H9 (cell line): ENCODE results near the gene LRRC8B. TPM values are rescaled to one million over a fixed set of nuclear protein-coding genes. Genes with fewer than 3 reads are reported as not detected.

Experiments
- DNase-seq: peaks from one replicate; pipeline ENCODE4 v3.0.0-alpha.2; 2017
- H2AFZ ChIP-seq: one replicate; pipeline ENCODE4 v1.6.1; 2013; ENCODE audit warnings: mild to moderate bottlenecking, low read length, control low read depth, moderate library complexity
- H2AK5ac ChIP-seq: 2 replicates; pipeline ENCODE4 v1.6.1; 2013; ENCODE audit warnings: low read length, control low read depth, mixed read lengths; ENCODE audit not compliant: insufficient read length
- H2BK120ac ChIP-seq: one replicate; pipeline ENCODE4 v1.6.1; 2013; ENCODE audit warnings: low read depth, mild to moderate bottlenecking, low read length, control low read depth, inconsistent platforms; ENCODE audit not compliant: poor library complexity, severe bottlenecking
- H2BK12ac ChIP-seq: 2 replicates; pipeline ENCODE4 v1.6.1; 2013; ENCODE audit warnings: low read length, control low read depth, mixed read lengths, low read depth; ENCODE audit not compliant: insufficient read length
- H2BK15ac ChIP-seq: 2 replicates; pipeline ENCODE4 v1.6.1; 2013; ENCODE audit warnings: low read depth, low read length, control low read depth
- H2BK20ac ChIP-seq: one replicate; pipeline ENCODE4 v1.6.1; 2013; ENCODE audit warnings: low read depth, mild to moderate bottlenecking, low read length, control low read depth, inconsistent platforms; ENCODE audit not compliant: poor library complexity, severe bottlenecking
- H2BK5ac ChIP-seq: 2 replicates; pipeline ENCODE4 v1.6.1; 2013; ENCODE audit warnings: low read length, control low read depth, mixed read lengths; ENCODE audit not compliant: insufficient read length
- H3K14ac ChIP-seq: 2 replicates; pipeline ENCODE4 v1.6.1; 2013; ENCODE audit warnings: low read length, control low read depth; ENCODE audit not compliant: insufficient read depth
- H3K18ac ChIP-seq: 2 replicates; pipeline ENCODE4 v1.6.1; 2013; ENCODE audit warnings: low read depth, mild to moderate bottlenecking, mixed read lengths, low read length, control low read depth; ENCODE audit not compliant: insufficient read length
- H3K23ac ChIP-seq: 2 replicates; pipeline ENCODE4 v1.6.1; 2013; ENCODE audit warnings: low read length, control low read depth, mixed read lengths, low read depth; ENCODE audit not compliant: insufficient read length
- H3K23me2 ChIP-seq: 2 replicates; pipeline ENCODE4 v1.6.1; 2013; ENCODE audit warnings: low read depth, mild to moderate bottlenecking, mixed read lengths, low read length, control low read depth; ENCODE audit not compliant: insufficient read length, poor library complexity, severe bottlenecking
- H3K27ac ChIP-seq: 2 replicates; pipeline ENCODE4 v1.5.1; 2013; ENCODE audit warnings: low read length, control low read depth, mixed read lengths, low read depth; ENCODE audit not compliant: insufficient read length
- H3K27me3 ChIP-seq: 2 replicates; pipeline ENCODE4 v1.6.1; 2013; ENCODE audit warnings: low read length, control low read depth, inconsistent platforms; ENCODE audit not compliant: insufficient read depth
- H3K4ac ChIP-seq: 2 replicates; pipeline ENCODE4 v1.6.1; 2013; ENCODE audit warnings: low read depth, mild to moderate bottlenecking, control low read depth, inconsistent platforms, low read length, moderate library complexity
- H3K4me1 ChIP-seq: 2 replicates; pipeline ENCODE4 v1.6.1; 2013; ENCODE audit warnings: low read length, control low read depth, inconsistent platforms; ENCODE audit not compliant: insufficient read depth
- H3K4me2 ChIP-seq: 2 replicates; pipeline ENCODE4 v1.6.1; 2013; ENCODE audit warnings: low read length, control low read depth, mixed read lengths; ENCODE audit not compliant: insufficient read length, insufficient read depth
- H3K56ac ChIP-seq: 2 replicates; pipeline ENCODE4 v1.6.1; 2013; ENCODE audit warnings: low read depth, mild to moderate bottlenecking, mixed read lengths, low read length, control low read depth; ENCODE audit not compliant: insufficient read length
- H3K79me1 ChIP-seq: 2 replicates; pipeline ENCODE4 v1.6.1; 2013; ENCODE audit warnings: low read depth, mild to moderate bottlenecking, moderate library complexity, low read length, control low read depth, inconsistent platforms; ENCODE audit not compliant: insufficient read depth, poor library complexity, severe bottlenecking
- H3K79me2 ChIP-seq: 2 replicates; pipeline ENCODE4 v1.6.1; 2013; ENCODE audit warnings: low read length, control low read depth, inconsistent platforms; ENCODE audit not compliant: insufficient read depth
- H3K9ac ChIP-seq: 2 replicates; pipeline ENCODE4 v1.6.1; 2013; ENCODE audit warnings: low read length, control low read depth, mixed read lengths; ENCODE audit not compliant: insufficient read length; ENCODE audit errors: extremely low read depth
- H3K9me3 ChIP-seq: one replicate; pipeline ENCODE4 v1.6.1; 2013; ENCODE audit warnings: low read depth, low read length, inconsistent platforms; ENCODE audit not compliant: control insufficient read depth
- H3T11ph ChIP-seq: one replicate; pipeline ENCODE4 v1.6.1; 2013; ENCODE audit warnings: mild to moderate bottlenecking, low read length, control low read depth, inconsistent platforms
- H4K20me1 ChIP-seq: one replicate; pipeline ENCODE4 v1.6.1; 2013; ENCODE audit not compliant: control insufficient read depth, insufficient read length, insufficient read depth
- H4K5ac ChIP-seq: 2 replicates; pipeline ENCODE4 v1.6.1; 2013; ENCODE audit warnings: low read depth, mild to moderate bottlenecking, mixed read lengths, low read length, control low read depth; ENCODE audit not compliant: insufficient read length
- H4K8ac ChIP-seq: replicated peaks from 2 replicates; pipeline ENCODE4 v1.6.1; 2013; ENCODE audit warnings: low read length, control low read depth, mixed read lengths, low read depth; ENCODE audit not compliant: insufficient read length
- H4K91ac ChIP-seq: 2 replicates; pipeline ENCODE4 v1.6.1; 2013; ENCODE audit warnings: low read depth, mild to moderate bottlenecking, moderate library complexity, mixed read lengths, low read length, control low read depth; ENCODE audit not compliant: insufficient read length
- H3K27ac Mint-ChIP-seq, 3 experiments: 2 replicates in 2 of 3; 3 replicates in 1 of 3; pipeline ENCODE4 v1.8.0; 2020 to 2021; ENCODE audit warnings: mixed read lengths in 3 of 3, mild to moderate bottlenecking in 1 of 3, moderate library complexity in 1 of 3
- H3K27me3 Mint-ChIP-seq: 2 replicates; pipeline ENCODE4 v1.8.0; 2021; ENCODE audit warnings: low read depth, mild to moderate bottlenecking, moderate library complexity, mixed read lengths
- H3K36me3 Mint-ChIP-seq, 3 experiments: 2 replicates in 2 of 3; 3 replicates in 1 of 3; pipeline ENCODE4 v1.8.0; 2020 to 2021; ENCODE audit warnings: low read depth in 3 of 3, mixed read lengths in 3 of 3; ENCODE audit not compliant: insufficient read depth in 1 of 3
- H3K4me1 Mint-ChIP-seq, 2 experiments: 2 replicates each; pipeline ENCODE4 v1.8.0; 2020; ENCODE audit warnings: mixed read lengths in 2 of 2
- H3K4me3 Mint-ChIP-seq, 2 experiments: 2 replicates in 1 of 2; 3 replicates in 1 of 2; pipeline ENCODE4 v1.8.0; 2020 to 2021; ENCODE audit warnings: mild to moderate bottlenecking in 2 of 2, mixed read lengths in 2 of 2, moderate library complexity in 1 of 2
- H3K9me3 Mint-ChIP-seq, 2 experiments: 2 replicates in 1 of 2; 3 replicates in 1 of 2; pipeline ENCODE4 v1.8.0; 2020; ENCODE audit warnings: mild to moderate bottlenecking in 2 of 2, mixed read lengths in 2 of 2, moderate library complexity in 1 of 2
- CTCF ChIP-seq: fragments of 200-600 bp; sonication (generic); conservative IDR thresholded peaks from 3 replicates; pipeline ENCODE4 v1.8.0; 2021; ENCODE audit warnings: antibody characterized with exemption, mild to moderate bottlenecking
- WGBS: extraction: QIAGEN DNeasy Blood & Tissue Kit; methylation state at CpG from one replicate; pipeline ENCODE4 v1.1.7; 2013; ENCODE audit warnings: missing lambda C conversion rate, low lambda C conversion rate, mixed read lengths; ENCODE audit not compliant: insufficient read length; ENCODE audit errors: extremely low coverage; 5-methylcytosine and 5-hydroxymethylcytosine counted together
- total RNA-seq: library from RNA; stranded (reverse); gene quantifications from 2 replicates; pipeline ENCODE4 v1.2.1, GENCODE V29; 2021

Gene LRRC8B
- total RNA-seq, 1 experiment from 2014 or later, result 33.2 TPM

DNA sequence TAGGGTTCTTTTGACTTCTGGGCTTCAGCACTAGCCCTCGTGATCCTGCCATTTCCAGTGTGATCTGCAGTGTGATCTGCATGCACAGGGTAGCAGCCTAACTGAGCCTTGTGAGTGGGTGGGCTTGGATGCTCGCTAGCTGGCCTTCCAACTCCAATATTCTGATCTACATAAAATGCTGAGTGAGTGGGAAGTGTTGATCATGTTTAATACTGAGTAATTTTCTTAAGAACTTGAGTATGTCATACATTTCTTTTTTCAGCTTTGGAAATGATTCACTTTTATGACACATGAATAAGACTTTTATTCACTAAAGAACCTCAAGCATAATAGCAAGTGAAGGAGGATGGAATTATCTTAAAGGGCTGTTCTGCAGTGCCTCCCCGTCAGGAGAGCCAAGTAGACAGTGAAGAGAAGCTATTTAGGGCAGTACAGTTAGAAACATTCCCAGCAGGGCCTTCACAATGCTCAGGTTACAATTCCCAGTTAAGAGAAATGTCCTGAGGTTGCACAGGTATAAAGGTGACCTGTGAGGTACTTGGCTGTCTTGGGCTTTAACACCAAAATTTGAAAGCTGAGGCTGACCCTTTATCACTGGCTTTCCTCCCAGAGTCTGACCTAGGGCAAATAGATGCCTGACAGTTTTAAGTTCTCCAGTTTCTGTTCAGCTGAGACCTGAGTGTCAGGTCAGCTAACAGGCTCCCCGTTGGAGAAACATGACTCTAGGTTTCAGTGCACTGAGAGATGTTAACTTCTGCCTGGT is 79.2 kb downstream of the LRRC8B start:
- Histone ChIP-seq H3K79me1 (no peaks in the 10 kb centered on the region), H3K9me3 (no peaks in the 10 kb centered on the region), H3K56ac (no peak overlapping the region), H3K4me2 (no peak overlapping the region), H2BK5ac (no peak overlapping the region), H3K79me2 (no peaks in the 10 kb centered on the region), H3K4ac (no peak overlapping the region), H4K91ac (no peak overlapping the region), H3K9ac (no peak overlapping the region), H3K27ac (no peak overlapping the region), H3K14ac (no peak overlapping the region), H2BK120ac (no peak overlapping the region), H3K27me3 (no peaks in the 10 kb centered on the region), H4K8ac (no peak overlapping the region), H2BK12ac (no peak overlapping the region), H2BK15ac (no peak overlapping the region), H2BK20ac (no peak overlapping the region), H4K5ac (no peak overlapping the region), H3K23ac (no peak overlapping the region), H2AFZ (no peak overlapping the region), H3K23me2 (no peaks in the 10 kb centered on the region), H4K20me1 (no peaks in the 10 kb centered on the region), H3T11ph (no peak overlapping the region), H2AK5ac (no peak overlapping the region), H3K18ac (no peak overlapping the region), H3K4me1 (peaks cover 2% of the 10 kb centered on the region; the same call in 1 of the 2 replicates)
- TF ChIP-seq CTCF, result no peak
- H3K4me3 Mint-ChIP-seq, result no peak overlapping the region
- no peaks in the 10 kb centered on the region; a peak in 1 of 5 replicates for H3K9me3 Mint-ChIP-seq
- H3K36me3 Mint-ChIP-seq, result peaks cover 0 to 2% (median 0%) of the 10 kb centered on the region in 3 experiments; a peak in 2 of 7 replicates
- DNase-seq, result no peak
- H3K4me1 Mint-ChIP-seq, result peaks cover 16 to 19% of the 10 kb centered on the region in 2 experiments
- WGBS, result no CpG with 5 or more reads among the region's 4 CpGs
- no peak overlapping the region for H3K27ac Mint-ChIP-seq
- H3K27me3 Mint-ChIP-seq, result no peaks in the 10 kb centered on the region
